Measurements from ENCODE around the gene TNFSF13. TPM values are rescaled to one million over a fixed set of nuclear protein-coding genes. Genes with fewer than 3 reads are reported as not detected.
A peak's percentile ranks its signal among the peaks of the same experiment; 100 is the strongest.

TNFSF13 gene
- total and polyA plus RNA-seq, 2 of the 8 experiments (the other 6 are each of a cell fraction or from before 2014, with no cell fraction given) = 2.1 to 2.6 TPM

GRCh38 chr17:7561028-7561575 lies 2.6 kb downstream of the TNFSF13 start (continued):
- TF ChIP-seq POU5F1 (IDR thresholded peaks at IDR 0.05; ENCODE audit: low read depth, low read length) = no peak
- no peak for TF ChIP-seq GTF2F1 (IDR thresholded peaks at IDR 0.05; ENCODE audit: borderline replicate concordance, low read depth, low read length)
- no peak for TF ChIP-seq ASH2L (IDR thresholded peaks at IDR 0.05; ENCODE audit: low read length)
- TF ChIP-seq TAF7 (optimal IDR thresholded peaks at IDR 0.05; ENCODE audit: borderline replicate concordance, low read depth, low read length) = peak; percentile 22
- TF ChIP-seq CTCF (IDR thresholded peaks at IDR 0.05; ENCODE audit: control extremely low read depth in 1 of 3, insufficient read depth in 1 of 3, low read depth in 1 of 3, low read length in 3 of 3) = peak; percentile 86 to 90 (median 87)
- no peak for TF ChIP-seq SP4 (IDR thresholded peaks at IDR 0.05; ENCODE audit: low read length)
- no peak for TF ChIP-seq KDM4A (IDR thresholded peaks at IDR 0.05; ENCODE audit: low read depth, low read length, severe bottlenecking)
- no peak for TF ChIP-seq PHF8 (conservative IDR thresholded peaks at IDR 0.05; ENCODE audit: low read depth, low read length)
- TF ChIP-seq, protein P1, sequence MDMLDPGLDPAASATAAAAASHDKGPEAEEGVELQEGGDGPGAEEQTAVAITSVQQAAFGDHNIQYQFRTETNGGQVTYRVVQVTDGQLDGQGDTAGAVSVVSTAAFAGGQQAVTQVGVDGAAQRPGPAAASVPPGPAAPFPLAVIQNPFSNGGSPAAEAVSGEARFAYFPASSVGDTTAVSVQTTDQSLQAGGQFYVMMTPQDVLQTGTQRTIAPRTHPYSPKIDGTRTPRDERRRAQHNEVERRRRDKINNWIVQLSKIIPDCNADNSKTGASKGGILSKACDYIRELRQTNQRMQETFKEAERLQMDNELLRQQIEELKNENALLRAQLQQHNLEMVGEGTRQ (IDR thresholded peaks at IDR 0.05; ENCODE audit: low read length) = no peak
- TF ChIP-seq JUN (IDR thresholded peaks at IDR 0.05; ENCODE audit: low read depth, low read length) = no peak
- no peak for TF ChIP-seq ZNF274 (IDR thresholded peaks at IDR 0.05; ENCODE audit: borderline replicate concordance, extremely low read depth, low read length)
- no peak for TF ChIP-seq EP300 (IDR thresholded peaks at IDR 0.05; ENCODE audit: borderline replicate concordance in 1 of 2, low read depth in 2 of 2, low read length in 2 of 2)
- no peak for TF ChIP-seq BRCA1 (IDR thresholded peaks at IDR 0.05; ENCODE audit: low read depth, low read length)
- TF ChIP-seq SAP30 (IDR thresholded peaks at IDR 0.05; ENCODE audit: insufficient read depth, insufficient replicate concordance, low read length) = no peak
- no peak; the same call in 1 of the 2 replicates for TF ChIP-seq CREB1 (IDR thresholded peaks at IDR 0.05)
- TF ChIP-seq TEAD4 (IDR thresholded peaks at IDR 0.05; ENCODE audit: low read depth, low read length) = 0 out of 2 replicates have a peak, but pooled peaks have one; percentile 7
- TF ChIP-seq NANOG (IDR thresholded peaks at IDR 0.05; ENCODE audit: insufficient read depth, low read depth, low read length, poor library complexity, severe bottlenecking) = no peak
- no peak for TF ChIP-seq RNF2 (IDR thresholded peaks at IDR 0.05; ENCODE audit: borderline replicate concordance, low read depth, low read length, missing control alignments, poor library complexity, severe bottlenecking)
- TF ChIP-seq EZH2 (IDR thresholded peaks at IDR 0.05; ENCODE audit: low read depth, low read length, severe bottlenecking) = no peak
- no peak for TF ChIP-seq SIX5 (IDR thresholded peaks at IDR 0.05; ENCODE audit: low read depth, low read length)
- TF ChIP-seq RFX5 (IDR thresholded peaks at IDR 0.05; ENCODE audit: borderline replicate concordance, low read depth, low read length) = no peak

Measured in H1 (cell line).